Rectal smooth muscle tissue (tissue), 1 donor: ENCODE measurements around the gene PLS1.
"Not testable (repeated sequence)": the region's sequence is repeated elsewhere in the genome, so short reads cannot be mapped to it uniquely, and the experiment has no call there.

Experiments
- H3K27ac ChIP-seq: one replicate; pipeline ENCODE4 v1.7.0; 2013; ENCODE audit warnings: low read depth, low read length, inconsistent platforms
- H3K27me3 ChIP-seq: one replicate; pipeline ENCODE4 v1.7.0; 2013; ENCODE audit warnings: low read length; ENCODE audit not compliant: control insufficient read depth, insufficient read depth
- H3K36me3 ChIP-seq: one replicate; pipeline ENCODE4 v1.7.0; 2013; ENCODE audit warnings: low read length; ENCODE audit not compliant: control insufficient read depth, insufficient read depth
- H3K4me1 ChIP-seq: one replicate; pipeline ENCODE4 v1.7.0; 2013; ENCODE audit warnings: low read length; ENCODE audit not compliant: control insufficient read depth, insufficient read depth
- H3K4me3 ChIP-seq: one replicate; pipeline ENCODE4 v1.7.0; 2013; ENCODE audit warnings: low read length
- H3K9ac ChIP-seq: one replicate; pipeline ENCODE4 v1.7.0; 2013; ENCODE audit warnings: low read length

Gene PLS1

DNA sequence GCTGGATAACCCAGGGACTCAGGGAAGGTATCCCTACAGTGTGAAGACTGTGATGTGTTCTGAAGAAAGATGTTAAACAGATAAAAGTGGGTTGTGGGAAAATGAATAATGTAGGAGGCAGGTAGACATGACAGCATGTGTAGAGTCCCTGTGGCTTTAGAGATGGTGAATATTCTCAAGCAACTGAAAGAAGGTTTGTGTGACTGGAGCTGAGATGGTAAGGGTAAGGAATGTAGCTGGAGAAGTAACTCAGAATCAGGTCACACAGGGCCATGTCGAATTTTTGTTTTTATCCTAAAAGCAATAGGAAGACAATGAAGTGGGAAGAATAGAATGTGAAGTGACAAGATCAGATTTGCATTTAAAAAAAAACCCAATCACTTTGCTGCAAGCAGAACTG is 73.9 kb downstream of the PLS1 start:
- Histone ChIP-seq H3K27ac (no peak overlapping the region), H3K4me1 (no peaks in the 10 kb centered on the region), H3K27me3 (no peaks in the 10 kb centered on the region), H3K9ac (no peak overlapping the region), H3K4me3 (no peak overlapping the region), H3K36me3 (peaks cover 2% of the 10 kb centered on the region)

DNA sequence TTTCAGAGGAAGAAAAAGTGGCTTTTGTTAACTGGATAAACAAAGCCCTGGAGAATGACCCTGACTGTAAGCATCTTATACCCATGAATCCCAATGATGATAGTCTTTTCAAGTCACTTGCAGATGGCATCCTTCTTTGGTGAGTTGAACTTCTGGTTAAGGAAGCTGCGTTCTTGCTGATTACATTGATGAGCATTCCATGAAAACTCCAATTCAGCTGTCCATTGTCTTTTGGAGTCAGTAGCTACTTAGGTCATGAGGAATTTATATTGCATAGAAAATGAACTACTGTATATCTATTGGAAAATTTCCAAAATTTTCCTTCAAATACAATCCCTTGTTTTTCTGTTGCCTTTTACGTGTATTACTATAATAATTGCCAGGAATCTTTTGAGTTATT is 80.0 kb downstream of the PLS1 start:
- H3K27ac ChIP-seq = no peak overlapping the region
- no peak overlapping the region for H3K4me3 ChIP-seq
- no peak overlapping the region for H3K9ac ChIP-seq
- no peaks in the 10 kb centered on the region for H3K27me3 ChIP-seq
- H3K4me1 ChIP-seq = no peaks in the 10 kb centered on the region
- peaks cover 2% of the 10 kb centered on the region for H3K36me3 ChIP-seq

DNA sequence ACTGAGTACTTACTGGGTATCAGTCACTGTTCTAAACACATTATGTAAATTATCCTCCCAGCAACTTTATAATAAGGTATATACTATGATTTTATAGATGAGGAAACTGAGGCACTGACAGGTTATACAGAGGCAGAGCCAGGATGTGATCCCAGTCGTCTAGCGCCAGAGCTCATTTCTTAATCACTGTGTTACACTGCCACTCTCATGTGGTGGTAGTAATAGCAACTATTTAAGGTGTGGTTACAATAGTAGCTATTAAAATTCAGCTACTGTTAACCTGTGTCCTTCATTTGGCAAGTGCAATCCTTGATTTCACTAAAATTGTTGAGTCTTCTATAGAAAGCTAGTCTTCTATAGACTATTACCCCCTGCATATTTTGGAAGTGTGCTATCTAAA is 84.5 kb downstream of the PLS1 start:
- Histone ChIP-seq H3K27ac (no peak overlapping the region), H3K36me3 (no peaks in the 10 kb centered on the region), H3K27me3 (no peaks in the 10 kb centered on the region), H3K9ac (no peak overlapping the region), H3K4me3 (no peak overlapping the region), H3K4me1 (no peaks in the 10 kb centered on the region)

DNA sequence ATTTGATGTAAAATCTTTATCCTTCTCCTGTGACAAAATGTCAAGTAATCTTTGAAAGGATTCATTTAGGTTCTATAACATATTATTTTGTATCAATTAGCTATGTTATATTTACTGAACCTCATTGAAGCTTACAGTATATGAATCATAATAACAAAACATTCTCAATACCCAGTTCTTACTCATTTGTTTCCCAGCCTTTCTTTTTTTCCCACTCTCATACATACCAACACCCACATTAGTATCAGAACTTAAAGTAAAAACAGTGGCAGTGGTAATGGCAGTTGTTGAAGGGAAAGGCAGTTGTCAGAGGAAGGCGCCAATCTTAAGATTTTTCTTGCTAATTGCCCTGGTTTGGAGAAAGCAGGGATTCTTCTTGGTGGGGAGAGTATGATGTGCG is 94.4 kb downstream of the PLS1 start:
- Histone ChIP-seq H3K9ac (no peak overlapping the region), H3K4me1 (no peaks in the 10 kb centered on the region), H3K27me3 (no peaks in the 10 kb centered on the region), H3K36me3 (no peaks in the 10 kb centered on the region), H3K4me3 (no peak overlapping the region), H3K27ac (no peak overlapping the region)

DNA sequence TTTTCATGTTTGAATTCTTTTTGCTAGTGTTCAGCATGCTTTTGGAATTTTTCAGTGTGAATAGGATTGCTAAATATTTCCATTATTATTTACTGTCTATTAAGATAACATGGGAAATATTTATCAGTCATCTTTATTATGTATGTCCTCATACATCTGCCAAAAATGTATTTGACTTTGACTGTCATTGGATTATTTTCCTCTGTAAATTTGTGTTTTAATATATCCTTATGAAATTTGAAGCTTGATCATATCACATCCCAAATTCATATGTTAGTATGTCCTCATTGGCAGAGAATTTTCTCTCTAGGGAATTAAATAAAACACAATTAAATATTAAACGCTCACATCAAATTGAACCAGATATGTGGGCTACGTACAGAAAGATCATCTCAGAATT is 95.3 kb downstream of the PLS1 start:
- H3K36me3 ChIP-seq = no peaks in the 10 kb centered on the region
- H3K27ac ChIP-seq = no peak overlapping the region
- H3K4me1 ChIP-seq = no peaks in the 10 kb centered on the region

DNA sequence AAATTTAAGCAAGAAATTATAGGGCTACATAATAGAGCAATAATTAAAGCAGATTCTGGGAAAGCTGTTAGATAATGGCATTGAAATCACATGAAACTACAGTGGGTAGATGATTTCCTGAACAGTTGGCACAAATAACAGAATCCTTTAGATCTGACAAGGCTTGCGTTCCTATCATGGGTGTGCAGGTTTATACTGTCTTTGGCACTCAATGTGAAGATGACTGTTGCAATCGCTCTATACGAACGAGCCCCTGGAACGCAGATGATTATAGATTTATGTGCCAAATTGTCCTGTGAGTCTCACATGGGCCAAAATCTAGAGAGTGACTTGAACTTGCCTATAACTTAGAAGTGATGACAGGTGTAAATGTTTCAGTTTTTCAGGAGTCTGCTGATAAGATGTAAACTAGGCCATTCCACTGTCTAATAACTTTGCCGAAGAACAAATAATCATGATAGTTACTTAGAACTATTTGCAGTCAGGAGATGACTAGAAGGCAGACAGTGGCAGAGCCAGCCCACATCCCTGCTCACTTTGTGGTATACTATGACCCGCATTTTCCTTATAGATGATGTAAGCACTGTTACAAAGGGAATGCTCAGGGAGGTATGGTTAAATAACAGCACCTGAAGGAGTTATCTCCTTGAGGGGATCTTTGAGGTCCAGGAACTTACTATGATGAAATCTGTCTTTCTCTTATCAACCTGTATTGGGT is 97.1 kb downstream of the PLS1 start:
- Histone ChIP-seq H3K4me1 (no peaks in the 10 kb centered on the region), H3K36me3 (no peaks in the 10 kb centered on the region), H3K27me3 (no peaks in the 10 kb centered on the region), H3K9ac (no peak overlapping the region), H3K27ac (no peak overlapping the region), H3K4me3 (no peak overlapping the region)

More for the DNA sequence above, 95.3 kb downstream of the PLS1 start:
- H3K4me3 ChIP-seq = no peak overlapping the region
- H3K27me3 ChIP-seq = no peaks in the 10 kb centered on the region
- H3K9ac ChIP-seq = no peak overlapping the region

DNA sequence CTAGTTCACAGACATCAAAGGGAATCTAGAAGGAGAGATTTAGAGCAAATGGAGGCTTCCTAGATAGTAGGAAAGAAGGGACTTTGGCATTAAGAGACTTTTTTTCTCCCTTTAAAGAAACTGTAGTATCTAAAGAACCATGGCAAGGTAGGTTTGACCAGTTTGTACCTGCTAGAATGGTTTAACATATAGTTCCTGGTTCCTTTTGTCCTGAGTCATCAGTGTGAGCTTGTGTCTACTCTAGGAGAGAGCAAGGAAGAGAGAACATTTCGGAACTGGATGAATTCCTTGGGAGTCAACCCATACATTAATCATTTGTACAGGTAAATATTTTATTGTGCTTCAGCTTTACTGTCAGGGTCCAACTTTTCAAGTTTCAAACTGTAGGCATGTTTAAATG is 98.0 kb downstream of the PLS1 start:
- no peak overlapping the region for H3K4me3 ChIP-seq

DNA sequence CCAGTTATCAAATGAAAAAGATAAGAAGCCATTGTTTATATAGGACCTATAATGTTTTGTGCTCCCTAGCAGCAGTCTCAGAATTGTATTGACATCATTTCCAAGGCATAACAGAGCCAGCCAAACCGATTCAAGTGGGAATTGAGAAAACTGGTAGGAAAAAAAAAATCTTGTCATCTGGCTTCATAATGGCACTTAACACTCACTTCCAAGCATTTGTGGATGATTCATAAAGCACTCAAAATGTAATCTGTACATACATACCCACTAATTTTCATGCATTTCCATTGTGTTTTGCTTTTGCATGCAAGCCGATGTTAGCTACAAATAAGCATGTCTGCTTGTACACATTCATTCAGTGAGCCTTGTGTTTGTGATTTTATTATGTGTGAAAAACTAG is 109.0 kb downstream of the PLS1 start:
- Histone ChIP-seq H3K9ac (no peak overlapping the region), H3K4me3 (no peak overlapping the region), H3K4me1 (no peaks in the 10 kb centered on the region), H3K36me3 (no peaks in the 10 kb centered on the region), H3K27ac (no peak overlapping the region), H3K27me3 (no peaks in the 10 kb centered on the region)

More for the DNA sequence above, 98.0 kb downstream of the PLS1 start:
- no peaks in the 10 kb centered on the region for H3K27me3 ChIP-seq
- H3K4me1 ChIP-seq = no peaks in the 10 kb centered on the region
- H3K27ac ChIP-seq = no peak overlapping the region
- no peaks in the 10 kb centered on the region for H3K36me3 ChIP-seq
- H3K9ac ChIP-seq = no peak overlapping the region

DNA sequence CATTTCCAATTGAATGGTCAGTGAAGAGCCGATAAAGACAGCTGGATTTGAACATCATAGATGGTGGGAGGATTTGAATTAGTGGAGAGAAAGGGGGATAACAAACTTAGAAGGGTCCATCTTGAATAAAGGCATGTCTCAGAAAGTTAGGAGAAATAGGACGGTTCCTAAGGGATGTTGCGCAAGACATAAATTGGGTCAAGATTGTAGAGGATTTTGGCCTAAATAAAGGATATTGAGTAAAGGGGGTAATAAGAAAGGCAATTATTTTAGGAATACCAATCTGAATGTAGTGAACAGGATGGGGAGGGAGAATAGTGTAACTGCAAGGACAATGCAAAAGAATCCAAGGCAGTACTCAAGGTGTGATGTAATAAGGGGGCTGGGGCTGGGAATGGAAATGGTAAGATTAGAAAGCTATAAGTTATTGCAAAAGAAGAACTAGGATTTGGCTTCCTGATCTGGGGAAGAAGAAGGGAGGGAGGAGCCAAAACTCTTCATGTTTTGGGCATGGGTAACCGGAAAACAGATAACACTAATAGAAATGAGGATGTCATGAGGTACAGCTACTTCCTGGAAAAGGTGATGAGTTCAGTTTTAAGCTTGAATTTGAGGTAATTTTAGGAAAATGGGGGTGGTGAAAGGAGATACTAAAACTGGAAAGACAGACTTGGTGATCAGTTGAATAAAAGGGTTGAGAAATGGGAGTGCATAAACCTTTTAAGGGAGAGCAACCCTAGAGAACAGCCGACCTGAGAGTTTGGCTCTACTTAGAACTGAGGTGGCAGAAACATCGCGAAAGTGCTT is 110.3 kb downstream of the PLS1 start:
- H3K4me3 ChIP-seq = no peak overlapping the region
- H3K27ac ChIP-seq = no peak overlapping the region
- no peaks in the 10 kb centered on the region for H3K4me1 ChIP-seq
- H3K9ac ChIP-seq = no peak overlapping the region
- H3K27me3 ChIP-seq = no peaks in the 10 kb centered on the region
- no peaks in the 10 kb centered on the region for H3K36me3 ChIP-seq

DNA sequence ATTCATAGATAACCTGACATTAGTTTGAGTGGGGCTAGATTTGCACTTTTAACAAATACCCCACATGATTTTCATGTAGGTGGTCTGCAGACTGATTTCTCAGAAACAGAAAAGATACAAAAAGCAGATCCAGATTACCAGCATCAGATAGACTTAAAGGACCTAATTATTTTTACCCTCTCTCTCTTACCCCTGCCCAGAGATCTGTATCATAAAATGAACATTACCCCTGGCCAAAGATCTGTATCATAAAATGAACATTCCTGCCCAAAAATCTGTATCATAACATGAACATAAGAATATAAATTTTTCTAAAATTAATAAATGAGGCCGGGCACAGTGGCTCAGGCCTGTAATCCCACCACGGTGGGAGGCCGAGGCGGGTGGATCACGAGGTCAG is 113.0 kb downstream of the PLS1 start:
- Histone ChIP-seq H3K36me3 (no peaks in the 10 kb centered on the region), H3K4me3 (no peak overlapping the region), H3K27me3 (no peaks in the 10 kb centered on the region), H3K4me1 (no peaks in the 10 kb centered on the region), H3K27ac (no peak overlapping the region), H3K9ac (no peak overlapping the region)

DNA sequence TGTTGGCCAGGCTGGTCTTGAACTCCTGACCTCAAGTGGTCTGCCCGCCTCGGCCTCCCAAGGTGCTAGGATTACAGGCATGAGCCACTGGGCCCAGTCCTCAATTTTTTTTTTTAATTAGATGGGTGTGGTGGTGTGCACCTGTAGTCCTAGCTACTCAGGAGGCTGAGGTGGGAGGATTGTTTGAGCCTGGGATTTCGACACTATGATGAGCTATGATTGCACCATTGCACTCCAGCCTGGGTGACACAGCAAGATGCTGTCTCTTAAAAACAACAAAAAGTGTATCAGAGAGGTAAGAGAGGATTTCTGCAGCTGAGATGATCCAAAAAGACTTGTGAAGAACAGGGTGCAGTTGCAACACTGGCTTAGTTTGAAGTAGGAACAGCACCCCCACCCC is 118.7 kb downstream of the PLS1 start:
- H3K4me1 ChIP-seq, H3K27me3 ChIP-seq, H3K36me3 ChIP-seq, H3K9ac ChIP-seq, H3K27ac ChIP-seq, H3K4me3 ChIP-seq: not testable (repeated sequence)

DNA sequence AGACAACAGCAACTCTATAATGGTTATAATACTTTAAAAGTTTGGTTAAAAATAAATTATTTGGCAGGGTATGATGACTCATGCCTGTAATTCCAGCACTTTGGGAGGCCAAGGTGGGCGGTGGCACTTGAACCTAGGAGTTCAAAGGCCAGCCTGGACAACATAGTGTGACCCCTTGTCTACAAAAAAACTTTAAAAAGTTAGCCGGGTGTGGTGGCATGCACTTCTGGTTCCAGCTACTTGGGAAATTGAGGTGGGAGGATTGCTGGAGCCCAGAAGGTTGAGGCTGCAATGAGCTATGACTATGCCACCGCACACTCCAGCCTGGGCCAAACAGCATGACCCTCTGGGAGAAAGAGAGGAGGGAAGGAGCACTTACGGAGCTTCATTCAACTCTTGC is 119.9 kb downstream of the PLS1 start:
- Histone ChIP-seq H3K4me3 (no peak overlapping the region), H3K27me3 (no peaks in the 10 kb centered on the region), H3K36me3 (no peaks in the 10 kb centered on the region), H3K27ac (no peak overlapping the region), H3K9ac (no peak overlapping the region), H3K4me1 (no peaks in the 10 kb centered on the region)

DNA sequence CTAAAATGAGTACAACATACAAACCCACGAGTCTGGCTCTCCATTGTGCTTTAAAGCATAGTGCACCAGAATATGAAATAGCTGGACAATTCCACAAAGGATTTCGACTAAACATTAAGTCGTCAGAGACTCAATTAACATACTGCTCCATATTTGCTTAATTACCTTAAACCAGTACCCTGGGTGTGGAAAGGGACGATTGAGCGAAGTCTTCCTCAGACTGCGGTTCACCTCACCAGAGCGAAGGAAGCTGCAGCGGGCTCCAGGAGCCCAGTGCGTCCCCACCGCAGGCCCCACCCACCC is 127.4 kb downstream of the PLS1 start:
- no peak overlapping the region for H3K9ac ChIP-seq
- no peaks in the 10 kb centered on the region for H3K4me1 ChIP-seq
- H3K27ac ChIP-seq = no peak overlapping the region
- H3K4me3 ChIP-seq = peak overlapping the region; percentile 69
- peaks cover 6% of the 10 kb centered on the region for H3K27me3 ChIP-seq
- H3K36me3 ChIP-seq = no peaks in the 10 kb centered on the region
